AG20443 (cell line): ENCODE measurements around the gene CHRNA5.
"Not testable (repeated sequence)": the region's sequence is repeated elsewhere in the genome, so short reads cannot be mapped to it uniquely, and the experiment has no call there.

Experiments used
- DNase-seq: peaks from one replicate; pipeline ENCODE4 v3.0.0; 2012; ENCODE audit warnings: low spot score, mixed read lengths

CHRNA5 gene

GRCh38 chr15:78565951-78566774 lies 843 bp downstream of the CHRNA5 start:
- peak; percentile 19 for DNase-seq

- DNase-seq = no peak
Observed at GRCh38 chr15:78567531-78567930, 2.2 kb downstream of the CHRNA5 start.

- no peak for DNase-seq
Observed at GRCh38 chr15:78570710-78571109, 5.4 kb downstream of the CHRNA5 start.

- no peak for DNase-seq
Observed at GRCh38 chr15:78571382-78571781, 6.1 kb downstream of the CHRNA5 start.

- no peak for DNase-seq
Observed at GRCh38 chr15:78573416-78573815, 8.1 kb downstream of the CHRNA5 start.

GRCh38 chr15:78574944-78575343 lies 9.6 kb downstream of the CHRNA5 start:
- DNase-seq = no peak

GRCh38 chr15:78597583-78597982 lies 32.3 kb downstream of the CHRNA5 start:
- DNase-seq = no peak

GRCh38 chr15:78598348-78598747 lies 33.0 kb downstream of the CHRNA5 start:
- DNase-seq = no peak

GRCh38 chr15:78599189-78599588 lies 33.9 kb downstream of the CHRNA5 start:
- DNase-seq = no peak

- no peak for DNase-seq
Observed at GRCh38 chr15:78603467-78603866, 38.1 kb downstream of the CHRNA5 start.

GRCh38 chr15:78604420-78604819 lies 39.1 kb downstream of the CHRNA5 start:
- no peak for DNase-seq

- DNase-seq = no peak
Observed at GRCh38 chr15:78605201-78605600, 39.9 kb downstream of the CHRNA5 start.

GRCh38 chr15:78605680-78606079 lies 40.4 kb downstream of the CHRNA5 start:
- DNase-seq = no peak

- not testable (repeated sequence) for DNase-seq
Observed at GRCh38 chr15:78609551-78609950, 44.2 kb downstream of the CHRNA5 start.

GRCh38 chr15:78614021-78614420 lies 48.7 kb downstream of the CHRNA5 start:
- DNase-seq = no peak

GRCh38 chr15:78615151-78615589 lies 49.9 kb downstream of the CHRNA5 start:
- DNase-seq = no peak

GRCh38 chr15:78616506-78616905 lies 51.2 kb downstream of the CHRNA5 start:
- no peak for DNase-seq

- DNase-seq = no peak
Observed at GRCh38 chr15:78617076-78617475, 51.8 kb downstream of the CHRNA5 start.

GRCh38 chr15:78617516-78617915 lies 52.2 kb downstream of the CHRNA5 start:
- no peak for DNase-seq

GRCh38 chr15:78618064-78618463 lies 52.7 kb downstream of the CHRNA5 start:
- no peak for DNase-seq

GRCh38 chr15:78618490-78618934 lies 53.2 kb downstream of the CHRNA5 start:
- DNase-seq = peak; percentile 88

- no peak for DNase-seq
Observed at GRCh38 chr15:78619022-78619950, 54.0 kb downstream of the CHRNA5 start.

- DNase-seq = no peak
Observed at GRCh38 chr15:78620021-78620526, 54.8 kb downstream of the CHRNA5 start.
